Gastrocnemius medialis (tissue), 4 donors: ENCODE measurements around the gene HIVEP3. TPM values are rescaled to one million over a fixed set of nuclear protein-coding genes. Genes with fewer than 3 reads are reported as not detected.

Experiments
- ATAC-seq, 2 donors: fragments of 150-250 bp; one replicate each; pipeline ENCODE4 v1.9.1; 2016
- DNase-seq, 2 donors: peaks; one replicate each; pipeline ENCODE4 v3.0.0-alpha.2; 2019
- H3K27ac ChIP-seq, 4 donors: fragments of 200-600 bp; sonication (generic); 1 replicate in 1 of 4; 2 replicates in 3 of 4; pipeline ENCODE4 v1.5.1; 2016 to 2018; ENCODE audit warnings: mild to moderate bottlenecking in 2 of 4, moderate library complexity in 1 of 4
- H3K27me3 ChIP-seq, 3 donors: fragments of 200-600 bp; sonication (generic) in 2 of 3; 1 replicate in 1 of 3; 2 replicates in 2 of 3; pipeline versions ENCODE4 v1.5.1 to v1.6.0; 2016 to 2019; ENCODE audit warnings: mild to moderate bottlenecking in 1 of 3, moderate library complexity in 1 of 3
- H3K36me3 ChIP-seq, 2 donors: fragments of 200-600 bp; sonication (generic) in 1 of 2; one replicate each; pipeline ENCODE4 v1.5.1; 2017 to 2018
- H3K4me1 ChIP-seq, 2 donors: fragments of 200-600 bp; sonication (generic) in 1 of 2; one replicate each; pipeline ENCODE4 v1.5.1; 2016 to 2017; ENCODE audit warnings: mild to moderate bottlenecking in 2 of 2
- H3K4me3 ChIP-seq, 4 donors: fragments of 200-600 bp; sonication (generic) in 3 of 4; 1 replicate in 1 of 4; 2 replicates in 3 of 4; pipeline ENCODE4 v1.5.1; 2016 to 2019; ENCODE audit warnings: mild to moderate bottlenecking in 2 of 4
- H3K9me3 ChIP-seq, 3 donors: fragments of 200-600 bp; sonication (generic) in 2 of 3; 1 replicate in 1 of 3; 2 replicates in 2 of 3; pipeline ENCODE4 v1.5.1; 2016 to 2019
- CTCF ChIP-seq, 5 experiments: fragments of 450-650 bp in 3 of 5; fragments of 200-600 bp in 2 of 5; sonication (generic) in 2 of 5; IDR thresholded peaks in 4 of 5; conservative IDR thresholded peaks in 1 of 5; 1 replicate in 4 of 5; 2 replicates in 1 of 5; pipeline ENCODE4 v1.5.1; 2016 to 2019; ENCODE audit warnings: antibody characterized with exemption in 5 of 5, mild to moderate bottlenecking in 3 of 5, moderate library complexity in 3 of 5
- POLR2A ChIP-seq, 2 donors: fragments of 450-650 bp; IDR thresholded peaks; one replicate each; pipeline ENCODE4 v1.6.1; 2017; ENCODE audit warnings: antibody characterized with exemption in 2 of 2, mild to moderate bottlenecking in 2 of 2, moderate library complexity in 2 of 2
- in situ Hi-C, 4 donors: fragments of 200-750 bp; cut with MboI; loops; one replicate each; pipeline versions ENCODE4 v1.15.0 to v1.8.0; 2017; ENCODE audit warnings: low sequenced_read_pairs in 4 of 4
- intact Hi-C: fragments of 100-400 bp; cut with DNase I; formaldehyde crosslinking; loops from one replicate; pipeline ENCODE4 v1.15.1; 2023; ENCODE audit warnings: low total_unique reads
- total RNA-seq, 4 donors: library from RNA; depleted of rRNA; stranded (reverse); fragments of >200 nt; gene quantifications; one replicate each; pipeline versions ENCODE4 v1.1.0 to v1.2.3, GENCODE V29; 2016

The HIVEP3 gene
- total RNA-seq, 4 donors from 2014 or later = 0.80 to 1.8 (median 1.3) TPM

DNA sequence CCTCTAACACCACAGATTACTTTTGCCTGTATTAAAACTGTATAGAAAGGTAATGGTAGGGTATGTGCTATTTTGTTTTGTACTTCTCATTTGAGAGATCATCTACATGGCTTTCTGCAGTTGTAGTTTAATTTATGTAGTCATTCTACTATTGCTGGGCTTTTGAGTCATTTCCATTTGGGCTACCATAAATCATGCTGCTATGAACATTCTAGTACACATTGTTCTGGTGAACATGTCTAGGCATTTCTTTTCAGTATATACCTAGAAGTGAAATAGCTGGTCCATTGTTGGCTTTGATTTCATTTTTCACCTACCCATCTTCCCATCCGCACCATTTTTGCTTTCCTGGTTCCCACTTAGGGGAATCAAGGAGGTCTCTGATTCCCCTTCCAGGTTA lies 453.0 kb downstream of the HIVEP3 start:
- no peak overlapping the region for H3K4me3 ChIP-seq
- H3K27me3 ChIP-seq = no peaks in the 10 kb centered on the region
- H3K36me3 ChIP-seq = no peaks in the 10 kb centered on the region
- TF ChIP-seq POLR2A (IDR thresholded peaks at IDR 0.05) (no peak), CTCF (IDR thresholded peaks at IDR 0.05 in 4 of 5, conservative IDR thresholded peaks at IDR 0.05 in 1 of 5) (no peak)
- H3K9me3 ChIP-seq = no peaks in the 10 kb centered on the region
- in situ Hi-C loops (no loop called here), intact Hi-C loops (no loop called here)
- DNase-seq (no peak), ATAC-seq (peak in 1 of 2 donors; percentile 65)
- H3K4me1 ChIP-seq = no peaks in the 10 kb centered on the region
- H3K27ac ChIP-seq = no peak overlapping the region

DNA sequence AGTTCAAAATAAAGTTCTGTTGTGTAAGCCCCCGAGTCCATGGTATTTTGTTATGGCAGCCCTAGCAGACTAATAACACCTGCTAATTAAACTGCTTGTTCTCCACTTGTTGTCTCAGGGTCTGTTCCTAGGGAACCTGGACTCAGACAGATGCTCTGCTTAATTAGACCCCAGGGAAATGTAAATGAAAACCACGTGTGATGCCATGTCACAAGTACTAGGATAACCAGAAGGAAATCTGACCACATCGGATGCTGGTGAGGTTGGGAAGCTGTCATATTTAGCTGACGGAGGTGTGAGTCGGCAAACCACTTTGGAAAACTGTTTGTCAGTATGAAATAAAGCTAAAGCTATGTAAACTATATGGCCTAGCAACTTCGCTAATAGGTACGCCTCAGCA lies 453.8 kb downstream of the HIVEP3 start:
- Histone ChIP-seq H3K27me3 (no peaks in the 10 kb centered on the region), H3K4me3 (no peak overlapping the region), H3K9me3 (no peaks in the 10 kb centered on the region), H3K27ac (no peak overlapping the region), H3K4me1 (no peaks in the 10 kb centered on the region), H3K36me3 (no peaks in the 10 kb centered on the region)
- TF ChIP-seq POLR2A (IDR thresholded peaks at IDR 0.05) = no peak
- no peak for TF ChIP-seq CTCF (IDR thresholded peaks at IDR 0.05 in 4 of 5, conservative IDR thresholded peaks at IDR 0.05 in 1 of 5)
- DNase-seq (no peak), ATAC-seq (no peak)
- in situ Hi-C loops = no loop called here
- intact Hi-C loops = no loop called here

DNA sequence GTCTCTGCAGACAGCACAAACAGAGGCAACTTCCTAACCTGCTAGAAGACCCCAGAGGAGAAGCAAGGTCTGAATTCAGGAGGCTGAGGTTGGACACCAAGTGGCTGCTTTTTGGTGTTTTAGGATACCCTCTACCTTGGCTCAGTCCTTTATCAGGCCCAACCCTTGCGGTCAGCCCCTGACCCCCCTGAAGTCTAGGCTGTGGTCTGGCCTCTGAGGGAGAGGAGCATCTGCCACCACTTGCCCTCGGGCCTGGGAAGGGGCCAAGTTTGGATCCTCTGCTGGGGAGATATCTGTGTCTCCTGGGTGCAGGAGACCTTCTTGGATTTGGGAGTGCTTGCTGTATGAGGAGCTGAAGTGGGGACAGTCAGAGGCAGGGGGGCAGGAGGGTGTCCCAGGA lies 455.2 kb downstream of the HIVEP3 start:
- intact Hi-C loops = no loop called here
- Histone ChIP-seq H3K4me1 (no peaks in the 10 kb centered on the region), H3K27me3 (no peaks in the 10 kb centered on the region), H3K4me3 (no peak overlapping the region), H3K9me3 (no peaks in the 10 kb centered on the region), H3K36me3 (no peaks in the 10 kb centered on the region), H3K27ac (no peak overlapping the region)
- TF ChIP-seq POLR2A (IDR thresholded peaks at IDR 0.05) (no peak), CTCF (IDR thresholded peaks at IDR 0.05 in 4 of 5, conservative IDR thresholded peaks at IDR 0.05 in 1 of 5) (no peak)
- in situ Hi-C loops = no loop called here
- ATAC-seq (no peak), DNase-seq (no peak)

DNA sequence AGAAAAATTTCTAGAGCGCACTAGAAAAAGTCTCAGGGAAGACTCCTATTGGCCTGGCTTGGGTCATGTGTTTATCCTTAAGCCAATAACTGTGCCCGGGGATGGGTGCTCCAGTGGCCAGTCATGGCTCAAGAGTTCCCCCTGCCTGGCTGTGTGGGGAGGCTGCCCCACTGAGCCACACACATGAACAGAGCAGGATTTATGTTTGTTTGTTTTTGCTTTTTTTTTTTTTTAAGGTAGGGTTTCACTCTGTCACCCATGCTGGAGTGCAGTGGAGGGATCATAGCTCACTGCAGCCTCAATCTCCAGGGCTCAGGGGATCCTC lies 456.1 kb downstream of the HIVEP3 start:
- H3K36me3 ChIP-seq = no peaks in the 10 kb centered on the region
- no peak overlapping the region for H3K4me3 ChIP-seq
- DNase-seq (no peak), ATAC-seq (no peak)
- no peak for TF ChIP-seq CTCF (IDR thresholded peaks at IDR 0.05 in 4 of 5, conservative IDR thresholded peaks at IDR 0.05 in 1 of 5)
- no peak for TF ChIP-seq POLR2A (IDR thresholded peaks at IDR 0.05)
- intact Hi-C loops (no loop called here), in situ Hi-C loops (no loop called here)
- no peak overlapping the region for H3K27ac ChIP-seq
- no peaks in the 10 kb centered on the region for H3K27me3 ChIP-seq
- no peaks in the 10 kb centered on the region for H3K4me1 ChIP-seq
- no peaks in the 10 kb centered on the region for H3K9me3 ChIP-seq
